PFSK-1 (cell line): Measurements from ENCODE around the gene TMEM94. TPM values are rescaled to one million over a fixed set of nuclear protein-coding genes. Genes with fewer than 3 reads are reported as not detected.
A peak's percentile ranks its signal among the peaks of the same experiment; 100 is the strongest.

Experiments
- FOXP2 ChIP-seq: optimal IDR thresholded peaks from 2 replicates; pipeline ENCODE3; 2011; ENCODE audit warnings: borderline replicate concordance, control low read depth, inconsistent platforms; ENCODE audit not compliant: insufficient read depth; ENCODE audit errors: extremely low read length, extremely low read depth
- POLR2AphosphoS5 ChIP-seq: IDR thresholded peaks from 2 replicates; pipeline ENCODE4 v1.6.1; 2012; ENCODE audit warnings: low read depth, mild to moderate bottlenecking, control low read depth, low read length, moderate library complexity
- SIN3A ChIP-seq: IDR thresholded peaks from 2 replicates; pipeline ENCODE4 v1.6.1; 2012; ENCODE audit warnings: mild to moderate bottlenecking, low read length, moderate library complexity, borderline replicate concordance; ENCODE audit not compliant: insufficient read depth
- TAF1 ChIP-seq: IDR thresholded peaks from 2 replicates; pipeline ENCODE4 v1.6.1; 2012; ENCODE audit warnings: low read length, control low read depth, borderline replicate concordance; ENCODE audit not compliant: insufficient read depth
- polyA plus RNA-seq: library from polyadenylated mRNA; unstranded; fragments of >200 nt; gene quantifications from one replicate; pipeline ENCODE4 v1.2.1, GENCODE V29; 2012; ENCODE audit warnings: low read depth, missing spikeins; ENCODE audit not compliant: insufficient read length
- TF ChIP-seq, protein P1 (sequence below), 2 experiments: IDR thresholded peaks; 2 replicates each; pipeline versions ENCODE4 v1.6.1 to v1.8.0; 2011 to 2012; ENCODE audit warnings: low read depth in 2 of 2, low read length in 2 of 2, control low read depth in 1 of 2, inconsistent platforms in 1 of 2, mild to moderate bottlenecking in 1 of 2, moderate library complexity in 1 of 2; ENCODE audit not compliant: insufficient read depth in 1 of 2

The TMEM94 gene
- polyA plus RNA-seq: 91.8 TPM

DNA sequence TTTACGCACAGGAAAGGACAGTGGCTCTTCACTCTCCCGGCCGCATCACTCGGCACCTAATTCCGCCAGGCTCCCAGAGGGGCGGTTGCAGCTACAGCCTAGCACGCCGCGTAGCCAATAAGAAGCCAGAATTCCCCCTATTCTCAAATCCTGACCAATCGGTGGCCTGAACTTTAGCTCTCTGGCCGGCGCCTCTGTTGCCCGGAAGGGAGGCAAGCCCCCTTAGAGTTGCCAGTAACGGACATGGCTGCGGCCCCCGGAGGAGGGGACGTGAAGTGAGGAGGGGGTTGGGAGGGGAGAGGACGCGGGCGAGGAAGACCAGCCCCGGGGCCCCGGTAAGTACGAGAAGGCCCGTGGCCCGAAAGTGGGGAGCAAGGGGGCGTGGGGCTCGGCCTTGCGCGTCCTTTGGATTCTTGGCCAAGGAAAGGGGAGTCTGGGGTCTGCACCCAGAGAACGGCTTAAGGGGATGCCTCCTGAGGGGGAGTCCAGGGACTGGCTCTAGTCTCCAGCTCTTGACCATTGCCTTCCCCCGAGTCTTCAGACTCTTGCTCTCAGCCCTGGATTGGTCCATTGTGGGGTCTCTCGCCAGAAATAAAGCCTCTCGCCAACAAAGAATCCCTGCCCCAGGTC is at the start of gene TMEM94:
TMEM94 (plus strand) TSS at position 219 of the 630 bp plus-strand sequence. CDS start 15,271 bp downstream, outside the sequence.
- TF ChIP-seq, protein P1, sequence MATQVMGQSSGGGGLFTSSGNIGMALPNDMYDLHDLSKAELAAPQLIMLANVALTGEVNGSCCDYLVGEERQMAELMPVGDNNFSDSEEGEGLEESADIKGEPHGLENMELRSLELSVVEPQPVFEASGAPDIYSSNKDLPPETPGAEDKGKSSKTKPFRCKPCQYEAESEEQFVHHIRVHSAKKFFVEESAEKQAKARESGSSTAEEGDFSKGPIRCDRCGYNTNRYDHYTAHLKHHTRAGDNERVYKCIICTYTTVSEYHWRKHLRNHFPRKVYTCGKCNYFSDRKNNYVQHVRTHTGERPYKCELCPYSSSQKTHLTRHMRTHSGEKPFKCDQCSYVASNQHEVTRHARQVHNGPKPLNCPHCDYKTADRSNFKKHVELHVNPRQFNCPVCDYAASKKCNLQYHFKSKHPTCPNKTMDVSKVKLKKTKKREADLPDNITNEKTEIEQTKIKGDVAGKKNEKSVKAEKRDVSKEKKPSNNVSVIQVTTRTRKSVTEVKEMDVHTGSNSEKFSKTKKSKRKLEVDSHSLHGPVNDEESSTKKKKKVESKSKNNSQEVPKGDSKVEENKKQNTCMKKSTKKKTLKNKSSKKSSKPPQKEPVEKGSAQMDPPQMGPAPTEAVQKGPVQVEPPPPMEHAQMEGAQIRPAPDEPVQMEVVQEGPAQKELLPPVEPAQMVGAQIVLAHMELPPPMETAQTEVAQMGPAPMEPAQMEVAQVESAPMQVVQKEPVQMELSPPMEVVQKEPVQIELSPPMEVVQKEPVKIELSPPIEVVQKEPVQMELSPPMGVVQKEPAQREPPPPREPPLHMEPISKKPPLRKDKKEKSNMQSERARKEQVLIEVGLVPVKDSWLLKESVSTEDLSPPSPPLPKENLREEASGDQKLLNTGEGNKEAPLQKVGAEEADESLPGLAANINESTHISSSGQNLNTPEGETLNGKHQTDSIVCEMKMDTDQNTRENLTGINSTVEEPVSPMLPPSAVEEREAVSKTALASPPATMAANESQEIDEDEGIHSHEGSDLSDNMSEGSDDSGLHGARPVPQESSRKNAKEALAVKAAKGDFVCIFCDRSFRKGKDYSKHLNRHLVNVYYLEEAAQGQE (IDR thresholded peaks at IDR 0.05; ENCODE audit: insufficient read depth in 1 of 2, low read depth in 2 of 2, low read length in 2 of 2): 0 out of 4 replicates have a peak, but pooled peaks of 1 of the 2 experiments have one; percentile 32
- TF ChIP-seq SIN3A (no peak), FOXP2 (no peak), POLR2AphosphoS5 (peak; percentile 66), TAF1 (peak; percentile 86)

DNA sequence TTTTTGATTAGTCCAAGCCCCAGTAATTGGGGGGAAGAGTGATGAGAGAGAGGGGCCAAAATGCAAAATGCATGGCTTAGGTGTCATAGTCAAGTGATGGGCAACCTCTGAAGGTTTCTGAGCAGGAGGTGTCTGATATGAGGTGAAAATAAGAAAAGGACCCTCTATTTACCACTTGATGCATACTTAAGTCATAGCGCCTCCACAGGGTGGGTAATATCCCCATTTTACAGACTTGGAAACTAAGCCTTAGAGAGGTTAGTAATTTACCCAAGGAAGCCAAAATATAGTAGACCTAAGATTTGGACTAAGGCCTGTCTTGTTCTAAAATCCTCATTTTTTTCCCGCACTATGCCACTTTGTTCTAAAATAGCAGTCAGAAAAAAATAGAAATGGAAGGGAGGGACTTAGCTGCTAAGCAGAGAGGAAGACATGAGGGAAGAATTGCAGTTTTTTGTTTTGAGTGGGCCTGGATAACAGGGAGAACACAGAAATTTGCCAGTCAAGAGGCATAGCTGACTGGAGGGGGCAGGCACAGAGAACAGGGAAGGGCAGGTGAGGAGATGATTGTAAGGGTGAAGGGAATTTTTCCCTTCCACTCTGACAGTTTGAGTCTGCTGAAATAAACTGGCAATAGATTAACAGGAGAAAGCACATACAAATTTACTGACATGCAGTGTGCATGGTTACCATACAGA is 48.6 kb upstream of the TMEM94 start:
- TF ChIP-seq POLR2AphosphoS5: no peak
- TF ChIP-seq TAF1: no peak
- TF ChIP-seq FOXP2: no peak
- TF ChIP-seq, protein P1 (IDR thresholded peaks at IDR 0.05; ENCODE audit: insufficient read depth in 1 of 2, low read depth in 2 of 2, low read length in 2 of 2): no peak

DNA sequence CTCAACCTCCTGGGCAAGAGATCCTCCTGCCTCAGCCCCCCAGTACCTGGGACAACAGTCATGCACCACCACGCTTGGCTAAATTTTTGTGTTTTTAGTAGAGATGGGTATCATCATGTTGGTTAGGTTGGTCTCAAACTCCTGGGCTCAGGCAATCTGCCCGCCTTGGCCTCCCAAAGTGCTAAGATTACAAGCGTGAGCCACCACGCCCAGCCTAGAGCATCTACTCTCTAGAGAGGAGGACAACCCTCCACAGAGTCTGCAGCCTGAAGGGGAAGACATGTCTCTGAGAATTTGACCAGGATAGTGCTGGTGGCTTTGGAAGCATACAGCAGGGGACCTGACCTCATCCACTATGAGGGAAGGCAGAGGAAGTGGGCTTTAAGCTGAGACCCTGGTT is 46.3 kb upstream of the TMEM94 start:
- TF ChIP-seq POLR2AphosphoS5 (no peak), TAF1 (no peak), FOXP2 (no peak), SIN3A (no peak)
- TF ChIP-seq, protein P1 (IDR thresholded peaks at IDR 0.05; ENCODE audit: insufficient read depth in 1 of 2, low read depth in 2 of 2, low read length in 2 of 2): no peak

DNA sequence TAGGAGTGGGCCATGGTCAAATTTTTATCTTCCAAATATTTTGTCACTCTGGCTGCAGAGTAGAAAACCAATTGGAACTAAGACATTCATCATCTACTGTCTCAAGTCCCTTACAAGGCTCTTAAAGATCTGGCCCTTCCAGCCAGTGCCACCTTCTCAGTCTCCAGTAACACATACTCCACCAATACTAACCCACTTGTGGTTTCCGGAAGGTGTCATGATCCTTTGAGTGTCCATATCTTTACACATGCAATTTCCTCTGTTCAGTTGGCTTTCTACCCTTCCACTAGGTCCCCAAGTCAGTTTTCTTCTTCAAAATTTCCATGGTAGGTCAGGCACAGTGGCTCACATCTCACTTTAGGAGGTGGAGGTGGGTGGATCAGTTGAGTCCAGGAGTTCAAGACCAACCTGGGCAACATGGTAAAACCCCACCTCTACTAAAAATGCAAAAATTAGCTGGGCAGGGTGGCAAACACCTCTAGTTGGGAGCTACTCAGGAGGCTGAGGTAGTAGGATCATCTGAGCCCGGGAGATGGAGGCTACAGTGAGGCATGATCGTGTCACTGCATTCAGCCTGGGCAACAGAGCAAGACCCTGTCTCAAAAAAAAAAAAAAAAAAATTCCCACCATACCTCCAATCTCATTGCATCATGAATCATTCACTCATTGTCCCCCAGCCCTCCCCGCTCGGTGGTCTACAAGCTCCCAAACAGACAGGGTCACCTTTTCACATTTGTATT is 44.9 kb upstream of the TMEM94 start:
- no peak for TF ChIP-seq FOXP2
- no peak for TF ChIP-seq POLR2AphosphoS5
- TF ChIP-seq TAF1: no peak
- no peak for TF ChIP-seq SIN3A
